Activated CD4-positive, alpha-beta T cell treated with anti-CD3 and anti-CD28 coated beads for 4 hours (primary cell): ENCODE measurements around the gene ELFN2.

Source experiments
- DNase-seq, 2 donors: peaks; one replicate each; pipeline ENCODE4 v3.0.0-alpha.2; 2020

Gene ELFN2

GRCh38 chr22:37378642-37379058 is 48.6 kb downstream of the ELFN2 start:
- no peak for DNase-seq

GRCh38 chr22:37377927-37378326 is 49.4 kb downstream of the ELFN2 start:
- no peak for DNase-seq

DNA sequence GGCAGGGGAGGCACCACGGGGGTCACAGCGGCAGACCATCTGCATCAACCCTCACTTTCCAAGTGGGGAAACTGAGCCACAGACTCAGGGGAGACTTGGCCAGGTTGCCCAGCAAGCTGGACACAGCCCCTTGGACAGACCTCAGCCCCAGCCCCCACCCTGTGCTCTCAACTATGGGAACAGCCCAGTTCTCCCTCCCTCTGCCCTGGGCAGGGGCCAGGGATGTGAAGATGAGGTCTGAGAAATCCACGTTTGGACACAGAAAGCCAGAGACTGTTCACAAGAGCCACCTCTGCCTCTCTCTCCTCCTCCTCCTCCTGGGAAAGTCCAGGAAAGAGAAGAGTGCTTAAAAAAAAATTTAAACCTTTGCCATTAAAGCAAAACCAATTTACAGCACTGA is 50.1 kb downstream of the ELFN2 start:
- DNase-seq, result no peak

DNA sequence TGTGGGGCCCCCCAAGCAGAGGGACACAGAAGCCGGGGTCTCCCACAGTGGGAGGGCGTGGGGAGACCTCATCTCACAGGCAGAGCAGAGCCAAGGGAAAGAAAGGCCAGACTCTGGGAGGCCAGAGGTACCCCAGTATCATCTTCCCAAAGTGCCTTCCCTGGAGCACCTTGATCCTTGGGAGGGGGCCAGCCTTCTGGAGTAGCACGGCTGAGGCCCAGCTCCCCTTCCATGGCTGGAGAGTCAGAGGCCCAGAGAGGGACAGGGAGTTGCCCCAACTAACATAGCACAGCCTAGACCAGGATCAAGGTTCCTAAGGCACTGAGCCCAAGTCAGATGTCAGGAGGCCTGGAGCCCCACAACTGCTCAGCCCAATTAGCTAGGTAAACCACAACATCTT is 50.6 kb downstream of the ELFN2 start:
- no peak for DNase-seq

DNA sequence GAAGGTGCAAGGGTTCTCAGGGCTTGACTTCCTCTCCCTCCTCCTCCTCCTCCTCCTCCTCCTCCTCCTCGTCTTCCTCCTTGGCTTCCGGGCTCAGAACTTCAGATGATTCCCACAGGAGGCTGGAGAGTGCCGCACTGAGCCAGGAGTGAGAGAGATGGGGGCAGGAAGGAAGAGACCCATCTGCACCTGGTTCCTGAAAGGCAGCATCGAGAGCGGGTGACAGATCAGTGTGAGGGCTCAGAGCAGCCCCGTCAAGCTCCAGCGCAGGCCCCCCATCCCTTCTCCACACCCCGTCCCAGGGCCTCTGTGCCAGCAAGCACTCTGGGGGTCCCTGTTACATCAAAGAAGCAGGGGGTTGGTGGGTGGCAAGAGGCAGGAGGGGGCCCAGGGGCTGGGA is 51.5 kb downstream of the ELFN2 start:
- DNase-seq, result no peak

- DNase-seq, result no peak
Measured at GRCh38 chr22:37374571-37374970, 52.7 kb downstream of the ELFN2 start.

DNA sequence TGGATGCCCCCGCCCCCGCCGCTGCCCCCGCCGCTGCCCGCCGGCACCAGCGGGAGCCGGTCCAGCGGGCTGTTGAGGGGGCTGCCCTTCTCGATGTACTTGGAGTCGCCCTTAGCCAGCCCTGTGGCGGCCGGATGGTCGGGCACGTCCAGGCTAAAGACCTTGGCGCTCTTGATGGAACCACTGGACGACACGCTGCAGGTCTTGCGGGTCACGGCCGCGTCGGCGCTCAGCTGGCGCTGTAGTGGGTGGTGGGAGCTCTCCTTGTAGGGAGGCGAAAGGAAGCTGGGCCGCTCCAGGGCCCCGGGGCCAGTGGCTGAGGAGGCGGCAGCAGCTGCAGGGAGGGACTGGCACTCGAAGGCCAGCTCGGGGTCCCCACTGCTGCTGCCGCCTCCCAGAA is 53.8 kb downstream of the ELFN2 start:
- no peak for DNase-seq

DNA sequence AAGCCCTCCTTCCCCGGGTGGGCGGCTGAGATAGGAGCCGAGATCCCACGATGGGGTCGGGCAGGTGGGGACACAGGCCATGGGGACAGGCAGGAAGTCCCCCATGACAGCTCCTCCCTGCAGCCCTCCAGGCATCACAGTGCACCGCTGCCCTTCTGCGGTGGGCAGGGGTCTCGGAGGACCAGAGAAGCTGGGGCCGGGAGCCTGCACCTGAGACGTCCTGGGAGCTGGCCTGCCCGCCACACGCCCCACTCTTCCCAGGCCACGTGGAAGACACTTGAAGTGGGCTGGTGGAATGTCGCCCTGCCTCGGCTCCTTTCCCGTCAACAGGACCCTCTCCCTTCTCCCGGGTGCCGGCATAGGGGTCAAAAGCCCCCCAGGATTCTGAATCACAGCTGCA is 55.4 kb downstream of the ELFN2 start:
- DNase-seq, result no peak

- DNase-seq, result no peak
Measured at GRCh38 chr22:37371491-37371890, 55.8 kb downstream of the ELFN2 start.

- DNase-seq, result no peak
Measured at GRCh38 chr22:37370306-37370979, 56.8 kb downstream of the ELFN2 start.

DNA sequence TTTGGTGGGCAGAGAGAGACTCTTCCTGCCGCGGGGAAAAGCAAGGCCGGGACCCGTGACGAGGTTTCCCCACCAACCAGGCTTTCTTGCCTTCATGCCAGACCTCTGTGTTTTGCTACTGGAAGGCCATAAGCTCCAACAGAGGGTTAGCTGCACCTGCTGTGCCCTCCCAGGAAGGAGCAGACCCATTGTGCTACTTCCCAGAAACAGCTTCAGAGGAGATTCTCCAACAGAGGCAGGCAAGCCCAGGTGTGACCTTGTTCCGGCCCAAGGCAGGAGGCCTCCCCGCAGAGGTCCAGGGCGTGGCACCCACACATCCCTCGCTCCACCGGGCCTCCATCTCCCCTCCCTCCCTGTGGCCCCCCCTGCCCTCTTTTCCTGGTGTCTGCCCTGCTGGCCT is 57.8 kb downstream of the ELFN2 start:
- DNase-seq, result no peak

DNA sequence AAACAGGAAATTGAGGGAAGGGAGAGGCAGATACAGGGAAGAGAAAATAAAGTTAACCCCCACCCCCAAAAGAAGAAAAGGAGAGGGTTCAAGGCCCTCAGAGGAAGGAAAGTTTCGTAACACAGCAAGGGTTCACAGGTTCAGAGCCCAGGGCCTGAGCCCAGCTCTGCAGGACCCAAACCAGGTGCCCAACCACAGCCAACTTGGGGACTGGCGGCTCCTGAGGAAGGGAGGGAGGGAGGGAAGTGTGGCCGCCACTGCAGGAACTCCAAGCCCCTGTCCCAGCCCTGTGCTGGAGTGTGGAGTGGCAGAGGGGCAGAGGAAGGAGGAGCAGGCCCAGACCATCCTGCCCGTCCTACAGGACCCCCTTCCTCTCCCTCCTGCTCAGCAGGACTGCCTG is 59.2 kb downstream of the ELFN2 start:
- DNase-seq, result no peak

DNA sequence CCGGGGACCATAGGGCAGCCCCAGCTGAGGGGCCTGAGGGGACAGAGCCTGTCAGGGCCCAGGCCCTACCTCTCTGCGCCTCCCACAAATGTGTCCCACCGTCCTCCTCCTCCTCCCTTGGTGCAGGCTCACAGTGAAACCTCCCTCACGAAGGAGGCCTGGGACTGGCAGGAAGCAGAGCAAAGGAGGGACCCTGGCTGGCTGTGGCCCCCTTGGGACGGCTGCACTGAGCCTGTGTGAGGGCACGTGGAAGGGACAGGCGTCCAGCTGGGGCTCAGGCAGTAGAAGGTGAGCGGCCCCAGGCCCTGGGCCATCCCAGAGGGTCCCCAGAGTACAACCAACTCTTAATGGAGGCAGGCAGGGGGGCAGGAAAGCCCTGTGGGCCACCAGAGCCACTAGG is 60.7 kb downstream of the ELFN2 start:
- no peak for DNase-seq

DNA sequence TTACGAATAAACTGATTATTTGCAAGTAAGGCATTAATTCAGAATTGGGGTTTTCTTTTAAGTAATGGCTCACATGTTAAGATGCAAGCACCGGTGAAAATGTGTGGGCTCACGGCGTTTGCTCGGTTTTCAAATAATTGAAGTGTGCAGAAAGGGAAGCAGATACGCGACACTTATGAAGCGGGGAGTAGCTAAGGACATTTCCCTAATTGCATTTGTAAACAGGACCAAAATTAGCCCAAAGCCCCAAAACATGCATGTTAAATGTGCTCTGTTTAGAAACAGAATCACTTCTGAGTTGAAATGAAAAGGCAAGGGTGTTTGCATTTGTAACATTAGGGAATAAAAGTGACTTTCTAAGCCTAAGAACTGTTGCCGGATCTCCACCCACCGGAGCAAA is 61.3 kb downstream of the ELFN2 start:
- DNase-seq, result no peak

GRCh38 chr22:37363261-37363992 is 63.9 kb downstream of the ELFN2 start:
- no peak for DNase-seq

- DNase-seq, result no peak
Measured at GRCh38 chr22:37362621-37363020, 64.7 kb downstream of the ELFN2 start.

- DNase-seq, result no peak
Measured at GRCh38 chr22:37358917-37359316, 68.4 kb downstream of the ELFN2 start.

DNA sequence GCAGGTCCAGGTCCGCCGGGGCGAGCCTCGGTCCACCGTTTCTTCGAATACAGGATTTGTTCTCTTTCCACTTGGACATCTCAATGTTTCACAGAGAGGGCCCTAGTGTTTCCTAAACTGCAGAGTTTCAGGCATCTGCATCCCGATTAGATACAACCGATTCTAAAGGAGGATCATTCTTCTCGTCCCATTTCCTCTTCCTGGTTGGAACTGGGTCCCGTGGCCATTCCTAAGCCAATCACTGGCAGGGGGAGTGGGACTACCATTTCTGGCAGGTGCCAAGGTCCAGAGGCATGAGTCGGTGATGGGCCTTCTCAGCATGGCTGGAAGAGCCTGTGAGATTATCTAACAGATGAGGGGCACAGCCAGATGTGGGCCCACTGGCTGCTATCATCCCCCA is 68.9 kb downstream of the ELFN2 start:
- no peak for DNase-seq

- DNase-seq, result no peak
Measured at GRCh38 chr22:37357446-37358075, 69.7 kb downstream of the ELFN2 start.

GRCh38 chr22:37356922-37357321 is 70.4 kb downstream of the ELFN2 start:
- no peak for DNase-seq

DNA sequence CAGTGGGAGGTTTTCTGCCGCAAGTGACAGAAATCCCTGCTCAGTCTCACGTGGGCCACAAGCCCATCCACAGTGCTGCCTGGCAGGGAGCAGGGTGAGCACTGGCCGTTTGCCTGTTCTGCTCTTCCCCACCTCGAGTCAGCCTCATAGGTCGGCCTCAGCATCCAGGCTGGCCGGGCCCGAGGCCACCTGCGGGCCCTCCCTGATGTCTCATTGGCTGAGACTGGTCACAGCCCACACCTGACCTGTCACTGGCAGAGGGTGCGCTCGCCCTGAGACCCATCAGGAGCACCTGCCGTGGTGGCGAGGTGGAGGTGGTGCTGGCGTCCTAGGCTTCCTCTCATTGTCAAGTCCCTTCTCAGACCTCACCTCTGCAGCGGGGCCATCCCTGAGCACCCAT is 72.1 kb downstream of the ELFN2 start:
- no peak for DNase-seq

DNA sequence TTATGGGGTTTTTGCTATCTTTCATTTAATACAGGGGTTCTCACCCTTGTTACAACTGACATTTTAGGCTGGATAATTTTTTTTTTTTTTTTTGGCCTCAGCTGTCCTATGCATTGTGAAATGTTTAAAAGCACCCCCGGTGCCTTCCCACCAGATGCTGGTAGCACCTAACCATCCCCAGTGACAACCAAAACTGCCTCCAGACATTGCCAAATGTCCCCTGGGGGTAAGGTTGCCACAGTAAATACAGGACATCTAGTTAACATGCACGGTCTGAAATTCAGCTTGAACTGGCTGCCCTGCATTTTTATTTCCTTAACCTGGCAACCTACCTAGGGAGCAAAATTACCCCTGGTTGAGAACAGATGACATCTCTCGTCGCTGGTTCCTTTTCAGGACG is 72.6 kb downstream of the ELFN2 start:
- DNase-seq, result no peak

GRCh38 chr22:37354261-37354660 is 73.0 kb downstream of the ELFN2 start:
- DNase-seq, result no peak

DNA sequence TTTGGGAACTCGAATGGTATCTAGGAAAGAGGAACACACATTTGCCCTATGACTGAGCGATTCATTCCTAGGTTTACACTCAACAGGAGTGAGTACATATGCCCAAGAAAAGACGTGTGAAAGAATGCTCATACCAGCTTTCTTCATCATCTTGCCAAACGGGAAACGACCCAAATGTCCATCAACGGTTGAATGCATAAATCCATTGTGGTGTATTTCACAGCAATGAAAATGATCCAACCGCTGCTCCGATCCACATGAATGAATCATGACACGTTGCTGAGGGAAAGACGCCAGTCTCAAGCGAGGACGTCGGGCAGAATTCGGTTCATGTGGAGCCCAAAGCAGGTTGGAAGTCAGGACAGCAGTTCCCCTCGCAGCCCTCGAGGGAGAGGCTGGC is 73.4 kb downstream of the ELFN2 start:
- DNase-seq, result no peak
